Lower lobe of right lung (tissue), 2 donors: ENCODE results near the gene RUVBL1. TPM values are rescaled to one million over a fixed set of nuclear protein-coding genes. Genes with fewer than 3 reads are reported as not detected.

Experiments used
- ATAC-seq, 2 donors: fragments of 200-7000 bp; cut with Tn5 transposase; one replicate each; pipeline ENCODE4 v1.9.1; 2020 to 2022; ENCODE audit warnings: mild to moderate bottlenecking in 2 of 2, moderate library complexity in 2 of 2
- DNase-seq: peaks from one replicate; pipeline ENCODE4 v3.0.0-alpha.2; 2020
- H3K27ac ChIP-seq: fragments of 200-600 bp; one replicate; pipeline ENCODE4 v1.8.0; 2022
- H3K27me3 ChIP-seq: fragments of 200-600 bp; one replicate; pipeline ENCODE4 v1.8.0; 2022; ENCODE audit warnings: low read depth
- H3K36me3 ChIP-seq: fragments of 200-600 bp; one replicate; pipeline ENCODE4 v1.8.0; 2022; ENCODE audit warnings: mild to moderate bottlenecking
- H3K4me1 ChIP-seq: fragments of 200-600 bp; one replicate; pipeline ENCODE4 v1.8.0; 2022
- H3K4me3 ChIP-seq: fragments of 200-600 bp; one replicate; pipeline ENCODE4 v1.8.0; 2022; ENCODE audit warnings: mild to moderate bottlenecking
- H3K9me3 ChIP-seq: fragments of 200-600 bp; one replicate; pipeline ENCODE4 v1.8.0; 2022
- intact Hi-C: fragments of 100-400 bp; cut with DNase I; formaldehyde crosslinking; loops from one replicate; pipeline ENCODE4 v1.11.0; 2022
- total RNA-seq: library from RNA; stranded (reverse); fragmentation: NEBNext Ultra II Directional; extraction: Animal tissue kit (Norgen Biotek cat#: 25700); gene quantifications from one replicate; pipeline ENCODE4 v1.2.1, GENCODE V29; 2021
- TF ChIP-seq, protein P1 (sequence below): fragments of 200-600 bp; IDR thresholded peaks from one replicate; pipeline ENCODE4 v1.8.0; 2022; ENCODE audit warnings: antibody characterized with exemption, mild to moderate bottlenecking
- donor health status: DM: no; HTN: yes; CAD: no; lungs with severe emphysema.

RUVBL1 gene
- total RNA-seq, 1 donor from 2014 or later: 21.4 TPM

DNA sequence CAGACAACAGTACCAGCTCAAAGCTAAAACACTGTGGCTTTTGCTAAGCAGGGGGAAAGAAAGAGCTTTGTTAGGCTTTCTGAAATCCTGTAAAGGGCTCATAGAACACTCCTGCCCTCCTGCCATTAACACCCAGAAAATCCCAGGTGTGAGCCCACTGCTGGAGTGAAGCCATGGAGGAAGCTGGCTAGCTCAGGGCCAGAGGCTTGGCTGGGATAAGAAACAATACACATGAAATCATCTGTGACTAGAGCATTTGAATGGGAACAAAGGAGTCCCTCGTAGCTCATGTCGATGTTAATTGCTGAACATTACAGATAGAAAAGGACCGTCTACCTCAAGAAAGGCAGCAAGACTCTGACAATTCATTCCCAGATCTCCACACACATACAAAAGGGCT lies 23.5 kb downstream of the RUVBL1 start:
- H3K9me3 ChIP-seq: no peaks in the 10 kb centered on the region
- DNase-seq (no peak), ATAC-seq (no peak)
- H3K27me3 ChIP-seq: no peaks in the 10 kb centered on the region
- intact Hi-C loops: no loop called here
- peaks cover 87% of the 10 kb centered on the region for H3K36me3 ChIP-seq
- H3K4me3 ChIP-seq: no peak overlapping the region
- H3K27ac ChIP-seq: no peak overlapping the region
- TF ChIP-seq, protein P1, sequence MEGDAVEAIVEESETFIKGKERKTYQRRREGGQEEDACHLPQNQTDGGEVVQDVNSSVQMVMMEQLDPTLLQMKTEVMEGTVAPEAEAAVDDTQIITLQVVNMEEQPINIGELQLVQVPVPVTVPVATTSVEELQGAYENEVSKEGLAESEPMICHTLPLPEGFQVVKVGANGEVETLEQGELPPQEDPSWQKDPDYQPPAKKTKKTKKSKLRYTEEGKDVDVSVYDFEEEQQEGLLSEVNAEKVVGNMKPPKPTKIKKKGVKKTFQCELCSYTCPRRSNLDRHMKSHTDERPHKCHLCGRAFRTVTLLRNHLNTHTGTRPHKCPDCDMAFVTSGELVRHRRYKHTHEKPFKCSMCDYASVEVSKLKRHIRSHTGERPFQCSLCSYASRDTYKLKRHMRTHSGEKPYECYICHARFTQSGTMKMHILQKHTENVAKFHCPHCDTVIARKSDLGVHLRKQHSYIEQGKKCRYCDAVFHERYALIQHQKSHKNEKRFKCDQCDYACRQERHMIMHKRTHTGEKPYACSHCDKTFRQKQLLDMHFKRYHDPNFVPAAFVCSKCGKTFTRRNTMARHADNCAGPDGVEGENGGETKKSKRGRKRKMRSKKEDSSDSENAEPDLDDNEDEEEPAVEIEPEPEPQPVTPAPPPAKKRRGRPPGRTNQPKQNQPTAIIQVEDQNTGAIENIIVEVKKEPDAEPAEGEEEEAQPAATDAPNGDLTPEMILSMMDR: no peak
- H3K4me1 ChIP-seq: no peaks in the 10 kb centered on the region

DNA sequence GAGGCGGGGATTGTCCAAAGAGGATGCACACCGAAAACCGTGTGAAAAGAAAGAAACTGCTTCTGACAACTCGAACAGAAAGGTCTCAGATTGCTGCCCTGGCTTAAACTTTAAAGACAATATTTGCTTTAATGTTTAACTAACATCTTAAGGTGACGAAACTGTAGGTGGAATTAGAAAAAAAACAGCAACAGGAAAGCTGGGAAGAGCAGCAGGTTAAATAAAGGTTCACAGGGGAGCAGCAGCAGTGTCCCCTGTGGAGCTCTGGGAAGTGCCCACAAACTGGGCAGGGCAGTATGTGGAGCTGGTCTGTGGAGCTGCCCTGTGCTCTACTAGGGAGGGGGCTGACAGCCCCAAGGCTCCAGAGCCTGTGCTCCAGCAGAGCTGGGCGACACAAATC lies 25.4 kb downstream of the RUVBL1 start:
- intact Hi-C loops: no loop called here
- Histone ChIP-seq H3K27me3 (no peaks in the 10 kb centered on the region), H3K27ac (no peak overlapping the region), H3K36me3 (peaks cover 85% of the 10 kb centered on the region), H3K4me3 (no peak overlapping the region), H3K9me3 (no peaks in the 10 kb centered on the region), H3K4me1 (no peaks in the 10 kb centered on the region)
- DNase-seq (no peak), ATAC-seq (peak; percentile 44 to 50)
- TF ChIP-seq, protein P1: no peak

DNA sequence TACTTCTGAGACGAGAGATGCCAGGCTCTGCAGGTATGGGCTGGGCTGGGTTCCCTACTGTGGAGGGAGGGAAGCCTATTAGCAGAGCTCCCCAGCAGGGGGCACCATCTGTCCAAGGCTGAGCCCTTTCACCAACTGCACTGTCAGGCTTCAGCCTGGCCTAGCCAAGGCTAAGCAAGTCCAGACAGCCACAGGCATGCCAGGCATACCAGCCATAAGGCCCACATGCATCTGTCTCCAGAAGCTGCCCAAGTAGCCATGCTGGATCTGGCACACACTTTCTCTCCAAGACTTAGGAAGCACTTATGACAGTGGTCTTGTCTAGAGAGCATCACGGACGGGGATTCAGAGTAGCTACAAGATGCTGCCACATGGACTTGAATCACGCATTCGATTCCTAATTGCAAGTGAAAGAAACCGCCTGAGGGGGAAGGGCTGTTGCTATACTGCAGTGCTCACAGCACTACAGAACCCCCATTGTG lies 28.3 kb downstream of the RUVBL1 start:
- Histone ChIP-seq H3K27me3 (no peaks in the 10 kb centered on the region), H3K4me1 (no peaks in the 10 kb centered on the region), H3K4me3 (no peak overlapping the region), H3K27ac (no peak overlapping the region), H3K36me3 (peaks cover 59% of the 10 kb centered on the region), H3K9me3 (no peaks in the 10 kb centered on the region)
- TF ChIP-seq, protein P1: peak; percentile 84
- DNase-seq (peak; percentile 84), ATAC-seq (peak; percentile 95)
- intact Hi-C loops: no loop called here

DNA sequence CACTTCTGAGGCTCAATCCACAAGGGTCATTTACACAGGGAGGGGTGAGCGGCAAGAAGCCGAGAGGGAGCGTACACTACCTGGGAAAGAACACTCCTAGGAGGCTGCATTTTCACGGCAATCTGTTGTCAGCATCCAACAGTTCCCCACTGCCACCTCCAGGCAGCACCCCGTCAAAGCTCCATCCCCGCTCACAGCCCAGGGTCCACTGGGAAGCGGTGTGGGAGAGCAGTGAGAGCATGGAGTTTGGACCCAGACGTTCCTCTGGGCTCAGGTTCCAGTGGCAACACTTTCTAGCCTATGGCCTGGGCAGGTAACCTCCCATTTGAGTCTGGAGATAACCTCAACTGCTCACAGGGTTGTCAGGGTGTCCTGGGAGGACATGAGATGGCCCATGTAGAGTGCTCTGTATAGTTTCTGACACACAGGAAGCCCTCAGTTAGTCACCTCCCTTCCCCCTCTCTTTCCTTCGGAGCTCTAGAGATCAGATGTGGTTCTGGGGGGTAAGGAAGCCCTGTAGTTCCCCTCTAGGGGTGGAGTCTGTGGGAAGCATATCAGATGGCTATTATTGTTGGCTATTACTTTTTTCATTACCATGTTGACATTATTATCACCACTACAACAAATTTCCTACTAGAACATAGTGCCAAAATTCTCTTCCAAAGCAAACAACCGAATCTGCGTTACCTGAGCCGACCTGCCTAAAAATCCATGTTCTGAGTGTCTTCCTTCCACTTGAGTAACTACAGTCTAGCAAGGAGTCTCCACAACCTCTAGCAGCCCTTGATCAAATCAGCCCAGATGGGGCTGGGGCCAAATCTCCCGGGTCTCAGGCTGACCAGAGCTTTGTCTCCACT lies 29.1 kb downstream of the RUVBL1 start:
- H3K27ac ChIP-seq: no peak overlapping the region
- H3K9me3 ChIP-seq: no peaks in the 10 kb centered on the region
- ATAC-seq: peak in 1 of 2 donors; percentile 7
- no peak for DNase-seq
- H3K4me3 ChIP-seq: no peak overlapping the region
- TF ChIP-seq, protein P1: no peak
- H3K4me1 ChIP-seq: no peaks in the 10 kb centered on the region
- intact Hi-C loops: no loop called here
- H3K27me3 ChIP-seq: no peaks in the 10 kb centered on the region
- H3K36me3 ChIP-seq: peaks cover 51% of the 10 kb centered on the region

DNA sequence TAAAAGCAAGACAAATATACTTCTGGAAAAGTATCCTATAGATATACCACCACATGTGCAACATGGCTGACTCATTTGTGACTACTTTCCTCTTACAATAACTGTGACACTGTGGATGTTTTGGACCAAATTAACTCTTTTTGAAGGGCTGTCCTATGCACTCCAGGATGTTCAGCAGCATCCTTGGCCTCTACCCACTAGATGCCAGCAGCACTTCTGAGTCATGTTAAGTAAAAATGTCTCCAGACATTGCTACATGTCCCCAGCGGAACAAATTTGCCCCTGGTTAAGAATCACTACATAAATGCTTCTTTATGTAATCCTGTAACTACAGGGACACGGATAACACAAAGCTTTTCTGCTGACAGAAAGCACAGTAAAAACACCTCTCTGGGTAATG lies 32.0 kb downstream of the RUVBL1 start:
- peaks cover 34% of the 10 kb centered on the region for H3K36me3 ChIP-seq
- H3K9me3 ChIP-seq: no peaks in the 10 kb centered on the region
- no peak for ATAC-seq
- no peaks in the 10 kb centered on the region for H3K4me1 ChIP-seq
- TF ChIP-seq, protein P1: no peak
- DNase-seq: no peak
- H3K27me3 ChIP-seq: no peaks in the 10 kb centered on the region
- H3K4me3 ChIP-seq: no peak overlapping the region
- no peak overlapping the region for H3K27ac ChIP-seq
- intact Hi-C loops: no loop called here
